GM19240 (cell line): Measurements from ENCODE around the gene DUOXA1.
"Not testable (repeated sequence)": the region's sequence is repeated elsewhere in the genome, so short reads cannot be mapped to it uniquely, and the experiment has no call there.

Source experiments
- DNase-seq: peaks from one replicate; pipeline ENCODE4 v3.0.0; 2011; ENCODE audit warnings: low spot score; ENCODE audit not compliant: insufficient read length

DUOXA1 gene

DNA sequence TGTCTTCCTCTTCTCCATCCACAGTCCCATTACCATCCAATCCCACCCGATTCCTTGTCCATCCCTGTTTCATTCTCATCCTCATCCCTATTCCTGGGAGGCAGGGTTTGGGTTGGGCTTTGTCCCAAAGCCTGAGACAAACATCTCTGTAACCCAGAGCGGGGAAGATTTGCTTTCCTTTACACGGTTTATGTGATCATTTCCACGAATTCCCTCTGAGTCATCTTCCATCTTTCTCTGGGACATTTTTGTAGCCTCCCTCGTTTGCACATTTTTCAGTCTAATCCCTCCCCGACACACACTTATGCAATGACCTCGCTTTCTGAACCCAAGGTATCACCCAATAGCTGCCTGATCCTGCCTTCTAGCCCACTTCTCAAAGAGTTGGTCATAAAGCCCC, 38.5 kb downstream of the DUOXA1 start:
- no peak for DNase-seq

DNA sequence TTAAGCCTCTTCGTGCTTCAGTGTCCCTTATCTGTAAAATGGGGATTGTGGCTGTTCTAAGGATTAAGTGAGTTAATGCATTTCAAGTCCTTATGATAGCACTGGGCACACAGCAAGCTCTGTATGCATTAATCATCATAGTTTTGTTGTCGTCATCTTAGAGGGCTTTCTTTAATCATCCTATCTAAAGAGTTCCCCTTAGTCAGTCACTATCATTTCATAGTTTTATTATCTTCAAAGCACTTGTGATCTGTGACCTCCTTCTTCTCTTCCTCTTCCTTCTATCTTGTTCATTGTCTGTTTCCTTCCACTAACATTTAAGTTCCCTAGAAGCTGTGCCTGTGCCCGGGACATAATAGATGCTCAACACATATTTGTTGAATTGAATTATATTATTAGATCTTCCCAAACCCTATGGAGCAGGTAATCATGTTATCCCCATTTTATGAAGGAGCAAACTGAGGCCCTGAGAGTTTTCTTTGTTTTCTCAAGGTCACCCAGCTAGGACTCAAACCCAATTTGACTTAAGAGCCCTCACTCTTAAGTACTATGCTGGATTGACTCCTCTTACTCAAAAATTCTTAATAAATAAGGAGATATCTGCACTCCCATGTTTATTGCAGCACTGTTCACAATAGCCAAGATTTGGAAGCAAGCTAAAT, 39.8 kb downstream of the DUOXA1 start:
- no peak for DNase-seq

DNA sequence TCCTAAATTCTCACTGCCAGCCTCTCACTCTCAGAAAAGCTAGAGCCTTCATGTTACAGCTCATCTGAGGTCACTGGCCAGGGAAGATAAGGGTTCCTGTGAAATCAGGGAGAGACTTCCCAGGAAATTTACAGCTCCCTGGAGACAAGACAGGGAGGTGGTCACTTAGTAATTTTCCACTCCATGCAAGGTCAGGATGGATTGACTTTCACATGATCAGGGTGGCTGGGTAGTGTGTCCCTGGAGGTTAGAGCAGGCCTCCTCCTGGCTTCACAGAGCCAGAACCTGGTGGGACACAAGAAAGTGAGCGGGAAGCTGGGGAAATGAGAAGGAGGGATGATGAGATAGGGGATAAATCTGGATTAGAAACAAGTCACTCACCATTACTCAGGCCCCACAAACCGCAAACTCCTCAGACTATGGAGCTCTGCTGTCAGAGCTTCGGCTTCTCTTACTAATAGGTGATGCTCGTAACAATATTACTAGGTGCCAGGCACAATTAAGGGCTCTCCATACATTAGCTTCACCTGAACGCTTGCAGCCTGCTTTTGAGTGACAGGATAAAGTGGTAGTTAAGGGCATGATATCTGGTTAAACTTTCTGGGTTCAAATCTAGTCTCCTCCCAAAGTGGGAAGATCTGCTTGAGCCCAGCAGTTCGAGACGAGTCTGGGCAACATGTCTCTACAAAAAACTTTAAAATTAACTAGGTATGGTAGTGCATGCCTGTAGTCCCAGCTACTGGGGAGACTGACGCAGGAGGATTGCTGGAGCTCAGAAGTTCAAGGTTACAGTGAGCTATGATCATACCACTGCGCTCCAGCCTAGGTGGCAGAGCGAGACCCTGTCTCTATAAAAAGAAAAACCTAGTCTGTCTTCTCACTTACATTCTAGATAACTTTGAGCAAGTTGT, 40.6 kb downstream of the DUOXA1 start:
- no peak for DNase-seq

DNA sequence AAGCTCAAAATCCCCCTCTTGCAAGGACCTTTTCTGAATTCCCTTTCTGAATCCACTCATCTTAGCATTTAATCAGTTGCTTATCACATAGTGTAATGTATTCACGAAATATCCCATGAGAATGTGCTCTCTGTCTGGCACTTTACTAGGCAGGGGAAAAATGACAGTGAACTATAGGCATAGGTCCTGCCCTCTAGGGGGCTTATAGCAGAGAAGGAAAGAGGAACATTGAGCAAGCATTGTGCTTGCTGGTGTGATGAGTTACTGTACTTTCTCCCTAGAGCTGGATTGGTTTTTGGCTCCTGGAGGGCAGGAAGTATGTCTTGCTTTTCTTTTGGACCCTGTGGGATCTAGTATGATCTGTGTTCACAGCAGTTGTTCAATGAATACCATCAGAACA, 42.2 kb downstream of the DUOXA1 start:
- DNase-seq = no peak

DNA sequence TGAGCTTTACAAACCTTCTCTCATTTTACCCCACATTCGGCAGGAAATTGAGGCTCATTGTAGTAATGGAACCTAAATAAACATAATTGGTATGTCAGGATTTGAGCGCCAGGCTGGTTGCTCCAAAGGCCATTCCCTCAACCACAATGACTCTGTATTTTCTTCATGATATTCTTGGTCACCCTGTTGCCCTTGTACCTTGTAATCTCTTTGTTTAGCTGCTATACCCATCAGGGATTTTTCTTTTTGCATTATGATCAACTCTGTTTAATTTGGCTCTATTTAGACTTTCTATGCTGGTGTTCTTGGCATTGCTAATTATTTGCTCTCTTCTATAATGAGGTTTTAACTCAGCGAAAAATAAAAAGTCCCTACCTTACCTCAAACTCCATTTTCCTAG, 45.5 kb downstream of the DUOXA1 start:
- no peak for DNase-seq

DNA sequence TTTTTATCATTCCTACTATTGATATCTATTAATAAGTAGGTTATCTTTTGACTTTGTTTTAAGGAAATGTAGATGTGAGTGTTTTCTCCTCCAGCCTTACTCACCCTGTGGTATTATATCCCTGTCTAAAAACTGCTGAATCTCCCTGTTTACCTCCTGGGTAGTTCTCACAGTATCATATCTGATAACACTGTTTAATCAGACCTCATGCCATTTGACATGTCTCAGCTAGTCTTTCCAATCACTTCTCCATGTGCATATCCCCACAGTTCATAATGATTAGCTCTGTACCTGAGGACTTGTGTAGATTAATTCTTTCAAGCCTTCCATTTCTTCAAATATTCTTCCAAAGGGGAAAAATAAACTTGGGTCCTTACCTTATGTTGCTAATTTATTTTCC, 46.5 kb downstream of the DUOXA1 start:
- DNase-seq = no peak

DNA sequence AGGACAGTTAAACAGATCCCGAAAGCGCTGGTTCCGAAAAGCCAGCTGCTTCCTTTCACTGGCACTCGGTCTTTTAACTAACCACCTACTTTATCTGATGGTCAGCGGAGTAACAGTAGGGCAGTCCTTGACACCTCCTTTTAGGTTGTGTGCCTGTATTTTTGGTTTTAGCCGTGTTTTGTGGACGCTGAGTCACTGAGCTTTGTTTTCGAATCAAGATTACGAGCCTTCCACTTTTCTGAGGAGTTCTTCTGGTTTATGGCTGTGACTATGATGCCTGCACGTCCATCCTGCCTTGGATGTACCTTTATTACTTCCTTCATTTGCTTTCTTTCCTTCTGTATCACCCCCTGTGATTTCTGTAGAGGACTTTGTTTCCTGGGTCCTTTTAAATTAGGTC, 47.3 kb downstream of the DUOXA1 start:
- not testable (repeated sequence) for DNase-seq

DNA sequence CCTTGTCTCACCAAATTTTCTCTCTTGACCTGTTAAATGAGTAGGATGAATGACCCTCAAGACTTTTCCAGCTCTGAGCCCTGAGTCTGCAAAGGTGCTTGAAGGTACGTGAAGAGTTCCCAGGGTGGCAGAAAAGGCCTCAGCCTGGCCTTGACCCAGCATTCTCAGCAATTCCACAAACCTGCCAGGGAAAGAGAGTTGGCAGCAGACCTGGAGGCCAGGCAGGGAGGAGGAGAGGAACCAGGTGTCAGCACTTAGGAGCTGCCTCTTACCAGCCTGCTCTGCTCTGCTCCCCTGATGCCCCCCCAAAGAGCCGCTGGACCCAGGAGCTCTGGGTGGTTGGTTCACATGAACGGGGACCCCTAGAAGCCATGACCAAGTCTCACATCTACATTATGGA, 49.1 kb downstream of the DUOXA1 start:
- not testable (repeated sequence) for DNase-seq

DNA sequence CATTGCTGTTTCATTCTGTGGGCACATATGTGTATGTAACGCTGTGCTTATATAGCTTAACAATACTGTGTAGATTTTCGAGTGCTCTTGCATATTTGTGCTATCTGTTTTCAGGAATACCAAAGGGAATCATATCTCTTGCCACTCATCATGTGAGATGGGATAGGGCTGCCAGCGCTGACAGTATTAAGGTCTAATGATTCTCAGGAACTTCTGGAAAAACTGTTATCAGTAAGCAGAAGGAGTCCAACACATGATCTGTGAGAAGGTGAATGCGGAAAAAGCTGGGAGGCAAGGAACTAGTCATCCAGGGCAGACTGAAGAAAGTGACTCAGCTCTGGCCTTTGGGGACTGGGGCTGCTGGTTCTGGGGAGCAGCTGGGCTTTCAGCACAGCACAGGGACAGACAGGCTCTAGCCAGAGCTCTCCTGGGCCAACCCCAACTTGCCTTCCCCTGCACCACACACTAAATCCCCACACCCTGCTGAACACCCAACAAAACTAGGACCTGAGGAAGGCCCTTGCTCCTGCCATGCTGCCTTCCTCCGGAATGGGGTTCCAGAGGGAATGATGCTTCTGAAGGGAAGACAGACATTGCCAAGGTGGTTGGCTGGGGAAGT, 49.9 kb downstream of the DUOXA1 start:
- DNase-seq = not testable (repeated sequence)

DNA sequence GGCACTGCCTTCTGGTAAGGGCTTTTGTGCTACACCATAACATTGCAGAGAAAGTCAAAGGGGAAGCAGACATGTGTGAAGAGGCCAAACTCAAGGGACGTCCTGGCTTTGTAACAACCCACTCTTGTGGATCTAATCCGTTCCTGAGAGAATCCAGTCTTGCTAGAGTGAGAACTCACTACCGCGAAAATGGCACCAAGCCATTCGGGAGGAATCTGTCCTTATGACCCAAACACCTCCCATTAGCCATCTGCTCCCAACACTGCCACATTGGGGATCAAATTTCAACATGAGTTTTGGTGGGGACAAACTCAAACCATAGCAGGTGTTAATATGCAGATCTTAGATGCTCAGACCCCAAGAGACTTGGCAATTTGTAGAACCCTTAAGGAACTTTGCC, 50.5 kb downstream of the DUOXA1 start:
- DNase-seq = not testable (repeated sequence)

DNA sequence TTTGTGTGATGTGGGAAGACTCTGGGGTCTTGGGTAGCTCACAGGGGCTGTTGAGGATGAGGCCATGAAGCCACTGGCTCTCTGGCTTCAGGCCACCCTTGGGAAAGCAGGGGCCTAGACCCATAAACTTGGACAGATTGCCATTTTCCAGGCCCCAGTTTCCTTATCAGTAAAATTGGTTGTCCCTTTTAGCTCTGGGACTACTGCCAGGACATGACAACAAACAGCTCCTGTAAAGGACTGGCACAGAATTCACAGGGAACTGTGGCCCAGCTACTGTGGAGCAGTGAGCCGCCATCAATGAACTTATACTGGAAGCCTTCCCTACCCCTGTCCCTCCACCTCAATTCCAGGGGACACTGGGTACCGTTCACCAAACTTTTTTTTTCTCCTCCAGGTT, 52.3 kb downstream of the DUOXA1 start:
- not testable (repeated sequence) for DNase-seq

DNA sequence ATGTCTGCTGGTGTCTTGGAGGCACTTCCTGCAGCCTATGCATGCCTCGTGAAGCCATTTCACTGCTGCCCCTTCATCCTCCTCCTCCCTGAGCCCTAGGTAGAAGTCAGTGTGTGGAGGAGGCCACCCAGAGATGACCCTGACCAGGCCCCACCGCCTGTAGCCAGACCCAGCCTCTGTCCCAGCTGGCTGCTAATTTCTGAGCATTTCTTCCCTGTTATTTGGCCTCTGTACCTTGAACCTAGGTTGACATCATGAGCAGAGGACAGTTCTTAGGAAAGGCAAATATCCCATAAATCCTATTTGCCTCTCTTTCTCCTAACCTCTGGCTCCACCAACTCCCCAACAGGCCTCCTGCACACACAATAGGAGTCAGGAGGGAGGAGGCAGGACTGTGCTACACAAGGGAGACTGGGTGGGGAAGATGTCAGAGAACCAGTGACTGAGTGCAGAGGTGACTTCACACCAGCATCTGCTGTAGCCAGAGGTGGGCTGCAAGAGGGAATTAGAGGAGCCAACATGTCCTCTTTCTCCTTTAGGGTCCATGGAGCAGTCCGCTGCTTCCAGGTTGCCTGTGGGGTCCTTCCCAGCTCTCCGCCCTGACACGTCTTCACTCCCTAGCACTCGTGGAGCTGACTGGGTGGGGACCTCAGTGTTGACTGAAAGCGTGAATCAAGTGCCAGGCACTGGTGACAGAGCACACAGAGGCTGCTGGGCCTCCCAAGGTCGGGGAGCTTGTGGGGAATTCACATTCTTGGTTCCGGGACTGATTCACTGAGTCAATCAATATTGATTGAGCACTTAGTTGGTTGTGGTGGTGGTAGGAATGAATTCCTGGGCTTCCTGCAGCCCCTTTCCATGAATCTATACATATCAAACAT, 54.0 kb downstream of the DUOXA1 start:
- not testable (repeated sequence) for DNase-seq

DNA sequence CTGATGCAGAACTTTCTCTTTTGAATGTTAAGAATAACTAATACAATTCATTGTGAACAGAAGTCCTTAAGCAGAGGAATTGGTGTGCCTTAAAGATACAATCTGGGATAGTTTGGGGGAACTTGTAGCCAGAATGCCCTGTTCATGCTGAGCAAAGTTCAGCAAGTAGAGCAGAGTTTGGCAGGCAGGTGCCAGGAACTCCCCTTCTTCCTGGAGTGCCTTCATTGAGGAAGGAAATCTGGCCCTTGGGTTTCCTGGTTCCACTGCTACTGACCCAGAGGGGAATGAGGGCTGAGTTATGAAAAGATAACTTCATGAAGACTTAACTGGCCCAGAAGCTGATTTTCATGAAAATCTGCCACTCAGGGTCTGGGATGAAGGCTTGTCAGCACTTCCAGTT, 56.1 kb downstream of the DUOXA1 start:
- DNase-seq = not testable (repeated sequence)

DNA sequence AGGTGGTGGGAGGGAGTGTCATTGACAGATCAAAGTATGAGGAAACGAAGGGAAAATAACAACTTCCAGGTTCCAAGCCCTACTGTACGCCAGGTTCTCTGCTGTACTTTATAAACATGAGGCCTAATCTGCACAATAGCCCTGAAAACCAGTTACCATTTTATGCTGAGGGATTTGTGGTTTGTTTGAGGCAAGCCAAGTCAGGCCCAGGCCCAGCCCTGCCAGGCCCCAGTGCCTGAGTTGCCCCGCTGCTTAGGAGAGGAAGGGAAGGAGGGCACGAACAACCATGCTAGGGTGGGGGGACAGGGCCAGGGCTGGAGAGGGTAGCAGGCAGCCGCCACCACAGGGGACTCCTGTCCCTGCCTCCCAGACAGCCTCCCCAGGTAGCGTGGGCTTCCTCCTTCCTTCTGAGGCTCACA, 59.7 kb downstream of the DUOXA1 start:
- not testable (repeated sequence) for DNase-seq
